HUES48 (cell line): Measurements from ENCODE around the gene RILP.

Experiments used
- H3K27ac ChIP-seq: one replicate; pipeline ENCODE4 v1.7.0; 2013; ENCODE audit warnings: low read depth, low read length, inconsistent platforms
- H3K27me3 ChIP-seq: 2 replicates; pipeline ENCODE4 v1.6.1; 2013; ENCODE audit warnings: mild to moderate bottlenecking, low read length; ENCODE audit not compliant: control insufficient read depth, insufficient read depth
- H3K36me3 ChIP-seq: 2 replicates; pipeline ENCODE4 v1.6.1; 2013; ENCODE audit warnings: low read length; ENCODE audit not compliant: control insufficient read depth, insufficient read depth
- H3K4me1 ChIP-seq: 2 replicates; pipeline ENCODE4 v1.6.1; 2013; ENCODE audit warnings: mild to moderate bottlenecking, low read length; ENCODE audit not compliant: control insufficient read depth, insufficient read depth
- H3K4me3 ChIP-seq: 2 replicates; pipeline ENCODE4 v1.5.1; 2013; ENCODE audit warnings: mild to moderate bottlenecking, low read depth, low read length
- H3K9ac ChIP-seq: 2 replicates; pipeline ENCODE4 v1.6.1; 2013; ENCODE audit warnings: mild to moderate bottlenecking, low read depth, low read length, moderate library complexity
- H3K9me3 ChIP-seq: 2 replicates; pipeline ENCODE4 v1.6.1; 2013; ENCODE audit warnings: low read length; ENCODE audit not compliant: control insufficient read depth, insufficient read depth

Gene RILP

DNA sequence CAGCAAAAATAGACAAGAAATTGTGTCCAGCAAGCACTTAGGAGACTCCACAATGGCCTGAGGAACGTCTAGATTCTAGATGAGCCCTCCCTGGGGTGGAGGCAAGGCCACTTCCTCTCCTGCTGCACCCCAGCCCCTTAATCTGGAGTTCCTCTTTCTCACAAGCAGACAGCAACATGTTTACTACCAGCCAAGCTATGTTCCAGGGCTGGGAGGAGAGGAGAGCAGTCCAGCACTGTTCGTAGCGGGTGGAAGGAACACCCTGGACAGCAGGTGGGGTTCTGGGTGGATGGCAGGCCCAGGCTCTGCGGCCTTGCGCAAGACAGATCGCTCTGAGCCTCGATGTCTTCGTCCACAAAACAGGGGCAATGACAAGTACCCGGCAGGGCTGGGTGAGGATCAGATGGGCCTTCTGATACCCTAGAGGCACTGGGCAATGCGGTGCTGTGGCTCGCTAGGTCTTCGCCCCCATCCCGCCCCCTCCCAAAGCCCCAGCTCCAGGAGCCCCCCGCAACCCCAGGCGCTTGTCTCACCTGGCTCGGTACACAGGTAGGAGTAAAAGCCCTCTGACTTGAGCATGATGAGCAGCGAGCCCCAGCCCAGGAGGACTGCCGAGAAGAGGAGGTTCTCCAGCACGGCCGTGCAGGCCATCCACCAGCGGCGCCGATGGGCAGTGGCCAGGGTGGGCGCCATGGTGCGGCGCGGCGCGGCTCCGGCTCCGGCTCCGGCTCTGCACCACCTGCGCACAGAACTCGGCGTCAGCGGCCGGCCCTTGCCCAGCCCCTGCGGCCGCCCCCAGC, 22.3 kb downstream of the RILP start:
- H3K9me3 ChIP-seq: no peaks in the 10 kb centered on the region
- H3K36me3 ChIP-seq: 0 out of 2 replicates have a peak, but pooled peaks cover 2% of the 10 kb centered on the region
- peak overlapping the region; percentile 60 for H3K27ac ChIP-seq
- H3K27me3 ChIP-seq: no peaks in the 10 kb centered on the region
- no peak overlapping the region for H3K9ac ChIP-seq
- peak overlapping the region; percentile 68 for H3K4me3 ChIP-seq
- peaks cover 4% of the 10 kb centered on the region; the same call in 1 of the 2 replicates for H3K4me1 ChIP-seq

- Histone ChIP-seq H3K27me3 (no peaks in the 10 kb centered on the region), H3K4me3 (no peak overlapping the region), H3K27ac (peak overlapping the region; percentile 60), H3K9me3 (no peaks in the 10 kb centered on the region), H3K4me1 (peaks cover 4% of the 10 kb centered on the region; the same call in 1 of the 2 replicates), H3K36me3 (0 out of 2 replicates have a peak, but pooled peaks cover 2% of the 10 kb centered on the region), H3K9ac (no peak overlapping the region)
Observed at GRCh38 chr17:1626333-1626732, 23.3 kb downstream of the RILP start.

GRCh38 chr17:1625581-1625980, 24.1 kb downstream of the RILP start:
- no peak overlapping the region for H3K9ac ChIP-seq
- 0 out of 2 replicates have a peak, but pooled peaks cover 2% of the 10 kb centered on the region for H3K36me3 ChIP-seq
- H3K4me1 ChIP-seq: peaks cover 4% of the 10 kb centered on the region; the same call in 1 of the 2 replicates
- H3K4me3 ChIP-seq: no peak overlapping the region
- H3K27me3 ChIP-seq: no peaks in the 10 kb centered on the region
- no peaks in the 10 kb centered on the region for H3K9me3 ChIP-seq
- no peak overlapping the region for H3K27ac ChIP-seq

GRCh38 chr17:1625053-1625452, 24.6 kb downstream of the RILP start:
- Histone ChIP-seq H3K27ac (no peak overlapping the region), H3K4me3 (no peak overlapping the region), H3K9me3 (no peaks in the 10 kb centered on the region), H3K27me3 (no peaks in the 10 kb centered on the region), H3K36me3 (0 out of 2 replicates have a peak, but pooled peaks cover 2% of the 10 kb centered on the region), H3K4me1 (peaks cover 4% of the 10 kb centered on the region; the same call in 1 of the 2 replicates), H3K9ac (no peak overlapping the region)

DNA sequence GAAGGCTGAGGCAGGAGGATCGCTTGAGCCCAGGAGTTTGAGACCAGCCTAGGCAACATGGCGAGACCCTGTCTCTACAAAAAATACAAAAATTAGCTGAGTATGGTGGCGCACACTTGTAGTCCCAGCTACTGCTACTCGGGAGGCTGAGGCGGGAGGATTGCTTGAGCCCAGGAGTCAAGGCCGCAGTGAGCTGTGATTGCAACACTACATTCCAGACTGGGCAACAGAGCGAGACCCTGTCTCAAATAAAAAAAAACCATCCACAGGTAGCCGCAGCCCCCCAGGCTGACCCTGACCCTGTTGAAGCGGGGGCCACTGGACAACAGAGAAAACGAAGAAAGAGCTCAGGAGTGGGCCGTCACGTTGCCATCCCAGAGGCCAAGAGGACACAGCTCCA, 25.0 kb downstream of the RILP start:
- H3K9ac ChIP-seq: no peak overlapping the region
- H3K4me1 ChIP-seq: peaks cover 4% of the 10 kb centered on the region; the same call in 1 of the 2 replicates
- 0 out of 2 replicates have a peak, but pooled peaks cover 2% of the 10 kb centered on the region for H3K36me3 ChIP-seq
- H3K4me3 ChIP-seq: no peak overlapping the region
- no peaks in the 10 kb centered on the region for H3K27me3 ChIP-seq
- no peaks in the 10 kb centered on the region for H3K9me3 ChIP-seq
- no peak overlapping the region for H3K27ac ChIP-seq

GRCh38 chr17:1623057-1623630, 26.5 kb downstream of the RILP start:
- H3K27ac ChIP-seq: no peak overlapping the region
- H3K27me3 ChIP-seq: no peaks in the 10 kb centered on the region

GRCh38 chr17:1621273-1621954, 28.3 kb downstream of the RILP start:
- H3K27ac ChIP-seq: no peak overlapping the region

More at GRCh38 chr17:1623057-1623630, 26.5 kb downstream of the RILP start:
- peaks cover 4% of the 10 kb centered on the region; the same call in 1 of the 2 replicates for H3K4me1 ChIP-seq
- no peaks in the 10 kb centered on the region for H3K9me3 ChIP-seq
- H3K9ac ChIP-seq: no peak overlapping the region
- 0 out of 2 replicates have a peak, but pooled peaks cover 2% of the 10 kb centered on the region for H3K36me3 ChIP-seq
- H3K4me3 ChIP-seq: no peak overlapping the region

GRCh38 chr17:1620486-1620885, 29.2 kb downstream of the RILP start:
- Histone ChIP-seq H3K4me3 (no peak overlapping the region), H3K9ac (no peak overlapping the region), H3K36me3 (0 out of 2 replicates have a peak, but pooled peaks cover 7% of the 10 kb centered on the region), H3K4me1 (no peaks in the 10 kb centered on the region), H3K27ac (no peak overlapping the region), H3K9me3 (no peaks in the 10 kb centered on the region), H3K27me3 (no peaks in the 10 kb centered on the region)

More at GRCh38 chr17:1621273-1621954, 28.3 kb downstream of the RILP start:
- no peaks in the 10 kb centered on the region for H3K9me3 ChIP-seq
- no peaks in the 10 kb centered on the region for H3K27me3 ChIP-seq
- H3K9ac ChIP-seq: no peak overlapping the region
- H3K36me3 ChIP-seq: 0 out of 2 replicates have a peak, but pooled peaks cover 6% of the 10 kb centered on the region
- H3K4me3 ChIP-seq: no peak overlapping the region
- no peaks in the 10 kb centered on the region for H3K4me1 ChIP-seq

DNA sequence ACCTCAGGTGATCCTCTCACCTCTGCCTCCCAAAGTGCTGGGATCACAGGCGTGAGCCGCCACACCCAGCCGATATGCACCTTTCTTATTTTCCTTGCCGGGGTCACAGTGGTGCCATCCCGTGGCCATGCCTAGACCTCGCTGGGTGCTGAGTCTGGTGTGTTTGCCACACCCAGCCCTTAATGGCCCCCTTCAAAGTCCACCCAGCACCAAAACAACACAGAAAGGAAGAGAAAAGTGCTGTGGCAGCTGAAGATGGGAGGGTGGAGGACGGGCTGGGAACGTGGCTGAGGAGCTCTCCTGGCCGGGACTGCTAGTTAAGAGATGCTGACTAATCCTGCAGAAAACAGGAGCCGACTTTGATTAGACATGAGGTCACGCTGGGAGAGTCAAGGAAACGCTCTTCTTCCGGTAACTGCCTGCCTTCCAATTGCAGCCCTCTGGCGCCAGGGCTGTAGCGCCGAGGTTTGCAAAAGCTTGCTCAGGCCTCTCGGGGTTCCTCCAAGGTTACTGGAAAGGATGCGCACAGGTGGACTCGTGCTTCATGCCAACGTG, 32.0 kb downstream of the RILP start:
- H3K27ac ChIP-seq: no peak overlapping the region
- peaks cover 8% of the 10 kb centered on the region; the same call in 1 of the 2 replicates for H3K36me3 ChIP-seq
- H3K9me3 ChIP-seq: no peaks in the 10 kb centered on the region
- no peaks in the 10 kb centered on the region for H3K4me1 ChIP-seq
- H3K4me3 ChIP-seq: no peak overlapping the region
- H3K27me3 ChIP-seq: no peaks in the 10 kb centered on the region
- H3K9ac ChIP-seq: no peak overlapping the region

- Histone ChIP-seq H3K27ac (no peak overlapping the region), H3K4me1 (no peaks in the 10 kb centered on the region), H3K9ac (no peak overlapping the region), H3K36me3 (peaks cover 8% of the 10 kb centered on the region; the same call in 1 of the 2 replicates), H3K27me3 (no peaks in the 10 kb centered on the region), H3K9me3 (no peaks in the 10 kb centered on the region), H3K4me3 (no peak overlapping the region)
Observed at GRCh38 chr17:1616101-1616500, 33.6 kb downstream of the RILP start.
